MG63 (cell line): ENCODE results near the gene SV2C. TPM values are rescaled to one million over a fixed set of nuclear protein-coding genes. Genes with fewer than 3 reads are reported as not detected.

Experiments
- DNase-seq: peaks from one replicate; pipeline ENCODE4 v3.0.0-alpha.2; 2020
- H3K27me3 ChIP-seq: fragments of 250-450 bp; sonication (Bioruptor Pico); 2 replicates; pipeline ENCODE4 v1.5.1; 2020; ENCODE audit warnings: mild to moderate bottlenecking, moderate library complexity
- H3K36me3 ChIP-seq: fragments of 250-450 bp; sonication (Bioruptor Pico); 2 replicates; pipeline ENCODE4 v1.5.1; 2020; ENCODE audit warnings: mild to moderate bottlenecking, moderate library complexity
- H3K4me3 ChIP-seq: fragments of 250-450 bp; sonication (Bioruptor Pico); 2 replicates; pipeline ENCODE4 v1.5.1; 2020; ENCODE audit warnings: mild to moderate bottlenecking, moderate library complexity
- H3K9me3 ChIP-seq: fragments of 250-450 bp; sonication (Bioruptor Pico); 2 replicates; pipeline ENCODE4 v1.5.1; 2020; ENCODE audit warnings: mild to moderate bottlenecking, moderate library complexity
- total RNA-seq: library from RNA; depleted of rRNA; stranded (reverse); fragments of >200 nt; shearing (Covaris generic); gene quantifications from 2 replicates; pipeline ENCODE4 v1.2.3, GENCODE V29; 2014; ENCODE audit warnings: low replicate concordance

SV2C gene
- total RNA-seq, 1 experiment from 2014 or later, result not detected

- H3K9me3 ChIP-seq, result no peaks in the 10 kb centered on the region
- no peaks in the 10 kb centered on the region for H3K36me3 ChIP-seq
- H3K4me3 ChIP-seq, result no peak overlapping the region
- no peaks in the 10 kb centered on the region for H3K27me3 ChIP-seq
- no peak for DNase-seq
Observed at GRCh38 chr5:76379855-76380254, 296.7 kb downstream of the SV2C start.

- no peak for DNase-seq
- H3K36me3 ChIP-seq, result no peaks in the 10 kb centered on the region
- no peak overlapping the region for H3K4me3 ChIP-seq
- no peaks in the 10 kb centered on the region for H3K9me3 ChIP-seq
- no peaks in the 10 kb centered on the region for H3K27me3 ChIP-seq
Observed at GRCh38 chr5:76380346-76381066, 297.3 kb downstream of the SV2C start.

GRCh38 chr5:76383126-76383832 is 300.1 kb downstream of the SV2C start:
- Histone ChIP-seq H3K9me3 (no peaks in the 10 kb centered on the region), H3K36me3 (no peaks in the 10 kb centered on the region), H3K4me3 (no peak overlapping the region), H3K27me3 (no peaks in the 10 kb centered on the region)
- DNase-seq, result no peak

DNA sequence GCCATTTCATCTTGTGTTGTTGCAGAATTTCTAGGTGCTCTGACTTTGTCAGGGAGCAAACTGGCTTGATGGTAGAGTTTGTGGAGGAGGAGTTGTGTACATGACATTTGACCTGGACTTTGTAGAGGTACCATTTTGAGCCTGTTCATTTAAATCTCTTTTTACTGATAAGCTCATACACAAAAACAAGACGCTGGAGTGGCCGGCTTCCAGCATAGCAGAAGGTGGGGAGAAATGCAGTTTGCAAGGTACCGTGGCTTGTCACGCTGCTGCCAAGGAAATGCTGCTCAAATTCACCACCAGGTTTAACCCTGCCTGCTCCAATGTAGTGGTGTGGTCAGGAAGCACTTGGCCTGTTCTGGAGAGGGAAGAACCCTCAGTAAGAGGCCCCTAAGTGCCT is 301.0 kb downstream of the SV2C start:
- Histone ChIP-seq H3K9me3 (no peaks in the 10 kb centered on the region), H3K27me3 (no peaks in the 10 kb centered on the region), H3K36me3 (no peaks in the 10 kb centered on the region), H3K4me3 (no peak overlapping the region)
- DNase-seq, result no peak

- Histone ChIP-seq H3K4me3 (no peak overlapping the region), H3K9me3 (no peaks in the 10 kb centered on the region), H3K36me3 (no peaks in the 10 kb centered on the region), H3K27me3 (no peaks in the 10 kb centered on the region)
- DNase-seq, result no peak
Observed at GRCh38 chr5:76384705-76385104, 301.5 kb downstream of the SV2C start.

- H3K9me3 ChIP-seq, result no peaks in the 10 kb centered on the region
- no peak overlapping the region for H3K4me3 ChIP-seq
- no peak for DNase-seq
- no peaks in the 10 kb centered on the region for H3K36me3 ChIP-seq
- H3K27me3 ChIP-seq, result no peaks in the 10 kb centered on the region
Observed at GRCh38 chr5:76385540-76385939, 302.4 kb downstream of the SV2C start.

DNA sequence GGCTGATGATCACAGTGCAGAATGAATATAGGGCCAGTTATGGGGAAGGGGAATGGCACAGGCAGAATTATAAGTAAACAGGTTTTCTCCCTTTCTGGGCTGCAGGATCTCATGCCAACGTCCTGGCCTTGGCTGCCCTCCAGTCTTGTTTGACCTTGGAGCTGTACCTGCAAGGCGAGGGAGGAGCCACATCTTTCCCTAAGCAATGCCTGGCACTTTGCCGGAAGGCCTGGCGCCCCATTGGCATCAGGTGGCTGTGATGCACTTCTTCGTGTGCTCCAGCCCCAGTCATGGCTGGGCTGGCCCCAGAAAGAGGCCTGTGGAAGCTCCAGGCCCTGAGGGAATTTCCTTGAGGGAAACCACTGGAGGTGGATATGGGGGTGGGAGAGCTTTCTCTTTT is 303.2 kb downstream of the SV2C start:
- Histone ChIP-seq H3K36me3 (no peaks in the 10 kb centered on the region), H3K9me3 (no peaks in the 10 kb centered on the region), H3K4me3 (no peak overlapping the region), H3K27me3 (no peaks in the 10 kb centered on the region)
- DNase-seq, result no peak

GRCh38 chr5:76388236-76388635 is 305.1 kb downstream of the SV2C start:
- DNase-seq, result no peak
- H3K36me3 ChIP-seq, result no peaks in the 10 kb centered on the region
- H3K9me3 ChIP-seq, result no peaks in the 10 kb centered on the region

GRCh38 chr5:76388791-76389512 is 305.8 kb downstream of the SV2C start:
- Histone ChIP-seq H3K4me3 (no peak overlapping the region), H3K9me3 (no peaks in the 10 kb centered on the region), H3K27me3 (no peaks in the 10 kb centered on the region), H3K36me3 (no peaks in the 10 kb centered on the region)
- DNase-seq, result no peak

More at GRCh38 chr5:76388236-76388635, 305.1 kb downstream of the SV2C start:
- no peaks in the 10 kb centered on the region for H3K27me3 ChIP-seq
- no peak overlapping the region for H3K4me3 ChIP-seq

DNA sequence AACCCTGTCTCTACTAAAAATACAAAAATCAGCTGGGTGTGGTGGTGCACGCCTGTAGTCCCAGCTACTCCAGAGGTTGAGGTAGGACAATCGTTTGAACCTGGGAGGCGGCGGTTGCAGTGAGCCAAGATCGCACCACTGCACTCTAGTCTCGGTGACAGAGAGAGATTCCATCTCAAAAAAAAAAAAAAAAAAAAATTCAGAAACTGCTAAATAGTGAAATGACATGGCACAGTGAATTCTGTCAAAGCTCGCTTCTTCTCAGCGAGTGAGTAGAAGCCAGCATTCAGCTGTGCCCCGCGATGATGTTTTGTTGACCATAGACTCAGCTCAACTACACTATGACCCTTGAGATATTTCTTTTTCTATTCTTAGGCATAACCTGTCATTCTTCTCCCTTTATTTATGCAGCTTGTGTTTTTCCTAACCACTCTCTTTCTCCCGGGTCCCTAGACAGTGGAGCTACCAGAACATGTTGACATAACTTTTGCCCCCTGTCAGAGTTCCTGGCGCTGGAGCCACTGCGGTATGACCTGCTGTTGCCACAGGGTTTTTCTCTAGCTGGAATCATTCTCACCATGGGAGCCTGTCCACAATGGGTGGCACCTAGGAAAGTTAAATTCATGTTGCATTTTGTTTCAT is 306.5 kb downstream of the SV2C start:
- Histone ChIP-seq H3K4me3 (no peak overlapping the region), H3K36me3 (no peaks in the 10 kb centered on the region), H3K9me3 (no peaks in the 10 kb centered on the region), H3K27me3 (no peaks in the 10 kb centered on the region)
- DNase-seq, result no peak

DNA sequence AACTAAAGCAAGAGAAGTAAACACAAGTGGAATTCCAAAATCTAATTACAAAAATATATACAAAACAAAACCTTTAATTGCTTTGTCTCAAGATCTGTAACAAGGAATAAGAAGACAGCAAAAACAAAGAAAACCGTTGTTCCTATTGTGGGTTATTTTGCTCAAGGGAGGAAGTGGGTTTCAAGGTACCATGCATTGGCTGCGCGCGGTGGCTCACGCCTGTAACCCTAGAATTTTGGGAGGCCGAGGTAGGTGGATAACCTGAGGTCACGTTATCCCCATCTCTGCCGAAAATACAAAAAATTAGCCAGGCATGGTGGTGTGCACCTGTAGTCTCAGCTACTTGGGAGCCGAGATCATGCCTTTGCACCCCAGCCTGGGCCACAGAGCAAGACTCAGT is 307.8 kb downstream of the SV2C start:
- DNase-seq, result no peak

DNA sequence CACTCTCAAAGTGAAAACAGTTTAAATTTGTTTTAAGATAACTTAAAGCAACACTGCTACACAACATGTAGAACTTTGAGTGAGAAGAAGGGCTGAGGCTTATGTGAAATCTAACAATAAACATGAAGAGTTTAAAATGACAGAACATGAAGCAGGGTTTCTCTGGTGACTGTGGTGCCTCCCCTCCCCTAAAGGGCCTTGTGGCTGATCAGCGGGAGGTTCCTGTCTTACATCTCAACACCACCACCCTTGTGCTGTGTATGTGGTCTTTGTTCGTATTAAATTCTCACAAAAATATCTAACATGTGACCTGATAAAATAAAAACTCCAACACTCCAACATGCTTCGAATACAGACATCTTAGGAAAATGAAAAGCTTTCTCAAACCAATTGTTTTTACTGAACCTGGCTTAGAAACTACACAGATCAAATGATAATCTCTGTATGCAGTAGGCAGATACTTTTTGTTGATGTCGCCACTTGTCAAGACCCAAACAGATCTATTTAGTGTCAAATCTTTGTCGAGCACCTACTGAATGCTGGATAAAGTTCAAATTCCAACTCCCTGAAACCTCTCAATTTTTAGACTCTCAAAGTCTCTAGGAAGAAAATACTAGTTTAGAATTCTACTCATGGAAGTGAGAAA is 310.0 kb downstream of the SV2C start:
- Histone ChIP-seq H3K9me3 (no peaks in the 10 kb centered on the region), H3K36me3 (no peaks in the 10 kb centered on the region), H3K4me3 (no peak overlapping the region), H3K27me3 (no peaks in the 10 kb centered on the region)
- DNase-seq, result no peak

More for the DNA sequence above, 307.8 kb downstream of the SV2C start:
- H3K36me3 ChIP-seq, result no peaks in the 10 kb centered on the region
- no peak overlapping the region for H3K4me3 ChIP-seq
- H3K27me3 ChIP-seq, result no peaks in the 10 kb centered on the region
- no peaks in the 10 kb centered on the region for H3K9me3 ChIP-seq

DNA sequence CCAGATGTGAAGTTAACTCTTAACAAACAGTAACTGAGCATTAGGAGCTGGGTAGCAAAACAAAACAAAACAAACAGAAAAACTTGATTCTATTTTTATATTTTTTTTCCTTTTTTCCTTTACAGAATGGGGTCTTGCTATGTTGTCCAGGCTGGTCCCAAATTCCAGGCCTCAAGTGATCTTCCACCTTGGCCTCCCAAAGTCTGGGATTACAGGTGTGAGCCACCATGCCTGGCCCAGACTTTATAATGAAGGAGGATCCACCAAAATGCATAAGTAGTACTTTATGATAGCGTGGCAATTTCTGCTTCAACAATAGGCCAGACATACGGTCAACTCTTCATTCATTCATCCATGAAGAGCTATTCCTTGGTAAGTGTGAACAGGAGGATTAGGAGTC is 314.0 kb downstream of the SV2C start:
- peaks cover 8% of the 10 kb centered on the region for H3K27me3 ChIP-seq
- no peaks in the 10 kb centered on the region for H3K36me3 ChIP-seq
- DNase-seq, result no peak
- no peaks in the 10 kb centered on the region for H3K9me3 ChIP-seq
- no peak overlapping the region for H3K4me3 ChIP-seq

GRCh38 chr5:76399268-76399667 is 316.1 kb downstream of the SV2C start:
- no peaks in the 10 kb centered on the region for H3K36me3 ChIP-seq
- peaks cover 8% of the 10 kb centered on the region for H3K27me3 ChIP-seq
- H3K9me3 ChIP-seq, result no peaks in the 10 kb centered on the region
- no peak overlapping the region for H3K4me3 ChIP-seq
- DNase-seq, result no peak

DNA sequence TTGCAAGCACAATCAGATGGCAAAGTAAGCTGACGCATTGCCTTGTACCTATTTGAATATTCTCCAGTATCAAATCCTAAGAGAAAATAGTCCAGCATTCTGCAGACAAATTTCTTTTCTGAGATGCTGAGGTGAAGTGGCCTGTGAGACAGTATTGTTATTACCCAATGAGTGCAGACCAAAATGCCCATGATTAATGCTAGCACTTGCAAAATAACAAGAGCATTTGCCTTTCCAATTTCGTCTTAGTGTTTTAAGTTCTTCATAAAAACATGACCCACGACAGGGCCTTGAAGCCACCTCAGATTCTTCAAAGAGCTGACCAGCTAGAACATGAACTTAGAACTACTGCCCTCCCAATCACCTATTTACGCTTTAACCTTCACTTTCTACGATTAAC is 317.3 kb downstream of the SV2C start:
- no peaks in the 10 kb centered on the region for H3K9me3 ChIP-seq
- H3K27me3 ChIP-seq, result peaks cover 8% of the 10 kb centered on the region
- H3K36me3 ChIP-seq, result no peaks in the 10 kb centered on the region
- H3K4me3 ChIP-seq, result no peak overlapping the region
- no peak for DNase-seq

GRCh38 chr5:76401801-76402250 is 318.6 kb downstream of the SV2C start:
- no peaks in the 10 kb centered on the region for H3K9me3 ChIP-seq
- no peak overlapping the region for H3K4me3 ChIP-seq
- H3K27me3 ChIP-seq, result peaks cover 10% of the 10 kb centered on the region
- no peaks in the 10 kb centered on the region for H3K36me3 ChIP-seq
- no peak for DNase-seq
